GM12878 (cell line): ENCODE measurements around the gene FGFR2. TPM values are rescaled to one million over a fixed set of nuclear protein-coding genes. Genes with fewer than 3 reads are reported as not detected.

ENCODE experiments used
- ATAC-seq: fragments of 200-7000 bp; cut with Tn5 transposase; 3 replicates; pipeline ENCODE4 v1.9.1; 2020; ENCODE audit warnings: mild to moderate bottlenecking, moderate library complexity
- BruUV-seq: library from RNA; stranded (reverse); fragments of 400-500 nt; replicated peaks from 2 replicates; lab custom pipeline; 2021; lab: Mats Ljungman, UMichigan
- CTCF ChIA-PET: fragments of 300-600 bp; sonication (Branson Sonifier 250); formaldehyde crosslinking; extraction: SDS; loops from one replicate; lab custom pipeline; 2021; ENCODE audit warnings: inconsistent platforms; lab: Yijun Ruan, JAX
- POLR2A ChIA-PET: fragments of 350-600 bp; formaldehyde crosslinking; extraction: SDS; loops from one replicate; lab custom pipeline; 2021; ENCODE audit warnings: inconsistent platforms; lab: Charles Lee
- RAD21 ChIA-PET: fragments of 300-600 bp; sonication (Branson Sonifier 250); formaldehyde crosslinking; loops from one replicate; lab custom pipeline; 2023; ENCODE audit warnings: antibody characterized with exemption; ENCODE audit not compliant: unreplicated experiment; lab: Charles Lee
- SMC1A ChIA-PET: fragments of 300-600 bp; sonication (Branson Sonifier 250); formaldehyde crosslinking; loops from one replicate; lab custom pipeline; 2023; ENCODE audit not compliant: unreplicated experiment, uncharacterized antibody; lab: Charles Lee
- DNase-seq: peaks from one replicate; pipeline ENCODE4 v3.0.0-alpha.2; 2011; ENCODE audit warnings: low read depth, low spot score
- FAIRE-seq: peaks from 3 replicates; lab custom pipeline; 2011; peaks lifted over from hg19 to GRCh38; lab: Jason Lieb, UNC
- H2AFZ ChIP-seq: 2 replicates; pipeline ENCODE4 v1.6.0; 2011; ENCODE audit warnings: low read depth, low read length, control low read depth; ENCODE audit not compliant: control insufficient read depth
- H3K27ac ChIP-seq: 2 replicates; pipeline ENCODE4 v1.5.1; 2011; ENCODE audit warnings: control low read depth; ENCODE audit not compliant: control insufficient read depth, insufficient read depth
- H3K27me3 ChIP-seq, 2 experiments: replicated peaks in 1 of 2; 2 replicates each; pipeline versions ENCODE4 v1.6.0 to v1.6.1; 2011; ENCODE audit warnings: low read length in 1 of 2; ENCODE audit not compliant: control insufficient read depth in 2 of 2, insufficient read depth in 2 of 2
- H3K36me3 ChIP-seq, 2 experiments: 2 replicates each; pipeline ENCODE4 v1.5.1; 2011; ENCODE audit warnings: low read length in 1 of 2; ENCODE audit not compliant: control insufficient read depth in 2 of 2, insufficient read depth in 2 of 2
- H3K4me1 ChIP-seq: 2 replicates; pipeline ENCODE4 v1.6.1; 2011; ENCODE audit warnings: mild to moderate bottlenecking, low read length, moderate library complexity, mixed read lengths; ENCODE audit not compliant: control insufficient read depth, insufficient read depth
- H3K4me2 ChIP-seq: 2 replicates; pipeline ENCODE4 v1.6.0; 2011; ENCODE audit warnings: control low read depth; ENCODE audit not compliant: control insufficient read depth, insufficient read depth
- H3K4me3 ChIP-seq: fragments of 200-600 bp; sonication (generic); 2 replicates; pipeline ENCODE4 v1.5.1; 2016
- H3K79me2 ChIP-seq: 2 replicates; pipeline ENCODE4 v1.6.0; 2011; ENCODE audit warnings: low read length; ENCODE audit not compliant: control insufficient read depth, insufficient read depth
- H3K9ac ChIP-seq: 2 replicates; pipeline ENCODE4 v1.8.0; 2011; ENCODE audit warnings: low read length, control low read depth, mixed read lengths; ENCODE audit not compliant: control insufficient read depth, insufficient read depth
- H3K9me3 ChIP-seq: replicated peaks from 3 replicates; pipeline ENCODE4 v1.5.1; 2011; ENCODE audit warnings: mild to moderate bottlenecking, low read length; ENCODE audit not compliant: control insufficient read depth, insufficient read depth
- H4K20me1 ChIP-seq: 2 replicates; pipeline ENCODE4 v1.6.0; 2011; ENCODE audit not compliant: control insufficient read depth, insufficient read depth
- FOXM1 ChIP-seq: IDR thresholded peaks from 2 replicates; pipeline ENCODE4 v1.6.1; 2012; ENCODE audit warnings: low read depth, mild to moderate bottlenecking, inconsistent platforms, low read length, moderate library complexity
- MEF2A ChIP-seq: IDR thresholded peaks from 2 replicates; pipeline ENCODE4 v1.6.1; 2011; ENCODE audit warnings: low read depth, mild to moderate bottlenecking, low read length, moderate library complexity; ENCODE audit not compliant: insufficient read depth
- MEF2B ChIP-seq: fragments of 450-650 bp; IDR thresholded peaks from 2 replicates; pipeline ENCODE4 v1.6.1; 2018; ENCODE audit warnings: mild to moderate bottlenecking, moderate library complexity; ENCODE audit not compliant: partially characterized antibody, poor library complexity, severe bottlenecking
- RAD51 ChIP-seq: fragments of 450-650 bp; IDR thresholded peaks from 2 replicates; pipeline ENCODE4 v1.6.1; 2016; ENCODE audit warnings: moderate library complexity, mild to moderate bottlenecking, inconsistent platforms
- SMAD1 ChIP-seq: fragments of 450-650 bp; IDR thresholded peaks from 2 replicates; pipeline ENCODE4 v1.6.1; 2018; ENCODE audit warnings: mild to moderate bottlenecking, low read depth; ENCODE audit not compliant: partially characterized antibody
- SRF ChIP-seq, 2 experiments: IDR thresholded peaks; 2 replicates each; pipeline ENCODE4 v1.6.1; 2011; ENCODE audit warnings: low read depth in 2 of 2, low read length in 2 of 2, mild to moderate bottlenecking in 1 of 2, moderate library complexity in 1 of 2
- TARDBP ChIP-seq: IDR thresholded peaks from 2 replicates; pipeline ENCODE4 v1.6.1; 2016; ENCODE audit warnings: borderline replicate concordance
- YY1 ChIP-seq: IDR thresholded peaks from 2 replicates; pipeline ENCODE4 v1.6.1; 2011; ENCODE audit warnings: low read depth, mild to moderate bottlenecking, low read length
- ZNF384 ChIP-seq: IDR thresholded peaks from 2 replicates; pipeline ENCODE4 v1.6.1; 2012; ENCODE audit warnings: low read depth, mild to moderate bottlenecking, low read length, improper control_type of control experiment, borderline replicate concordance
- WGBS: methylation state at CpG from one replicate; pipeline ENCODE4 v1.1.6; 2016; ENCODE audit warnings: low lambda C conversion rate; ENCODE audit not compliant: insufficient replicate concordance, insufficient coverage; ENCODE audit errors: missing lambda C conversion rate; 5-methylcytosine and 5-hydroxymethylcytosine counted together
- in situ Hi-C: fragments of 300-500 bp; cut with MboI; formaldehyde crosslinking; loops from 9 replicates; pipeline ENCODE4 v1.14.3; 2018; ENCODE audit warnings: mixed read lengths
- intact Hi-C: fragments of 100-400 bp; cut with micrococcal nuclease; formaldehyde crosslinking; loops from one replicate; pipeline ENCODE4 v1.14.2; 2022; ENCODE audit not compliant: unreplicated experiment
- polyA plus RNA-seq, 11 experiments: library from polyadenylated mRNA; depleted of rRNA in 4 of 11; unstranded in 6 of 11; stranded (reverse) in 5 of 11; fragments of >200 nt; fragmentation: Nextera tagmentation in 4 of 11; fragmentation: Illumina TruSeq in 1 of 11; extraction: Ambion mirVana in 4 of 11; extraction: Trizol in 1 of 11; gene quantifications; 1 replicate in 1 of 11; 2 replicates in 10 of 11; pipeline versions ENCODE4 v1.2.1 to v1.2.3, GENCODE V29; 2011 to 2016; ENCODE audit warnings: inconsistent platforms in 2 of 11, missing spikeins in 2 of 11, low read depth in 1 of 11
- total RNA-seq, 4 experiments: library from RNA; depleted of rRNA in 3 of 4; stranded (reverse); fragments of >200 nt in 3 of 4; fragmentation: Illumina TruSeq in 1 of 4; extraction: Trizol in 1 of 4; gene quantifications; 2 replicates each; pipeline versions ENCODE4 v1.2.1 to v1.2.3, GENCODE V29; 2013 to 2021
- TF ChIP-seq, protein P1 (sequence below), 3 experiments: IDR thresholded peaks in 2 of 3; conservative IDR thresholded peaks in 1 of 3; 2 replicates each; pipeline ENCODE4 v1.5.1; 2011; ENCODE audit warnings: low read depth in 3 of 3, low read length in 3 of 3, mild to moderate bottlenecking in 3 of 3, control low read depth in 2 of 3, moderate library complexity in 2 of 3, inconsistent platforms in 1 of 3, mixed read lengths in 1 of 3; ENCODE audit not compliant: control insufficient read depth in 2 of 3, insufficient read depth in 1 of 3; ENCODE audit errors: extremely low read depth in 1 of 3
- TF ChIP-seq, protein P2 (sequence below): fragments of 450-650 bp; IDR thresholded peaks from 2 replicates; pipeline ENCODE4 v1.6.1; 2018; ENCODE audit warnings: mild to moderate bottlenecking, low read depth, moderate library complexity; ENCODE audit not compliant: partially characterized antibody
- TF ChIP-seq, protein P3 (sequence below): fragments of 450-650 bp; IDR thresholded peaks from 2 replicates; pipeline ENCODE4 v1.6.1; 2017; ENCODE audit warnings: mild to moderate bottlenecking, moderate library complexity
- TF ChIP-seq, protein P4 (sequence below): IDR thresholded peaks from 2 replicates; pipeline ENCODE4 v1.6.1; 2011; ENCODE audit warnings: borderline replicate concordance, low read depth, mild to moderate bottlenecking, moderate library complexity, mixed read lengths, low read length; ENCODE audit not compliant: insufficient read depth; ENCODE audit errors: extremely low read length

FGFR2 gene
- total and polyA plus RNA-seq, 10 of the 15 experiments (the other 5 are each of a cell fraction or from before 2014, with no cell fraction given) = 0.04 to 0.15 TPM; not detected in 8

DNA sequence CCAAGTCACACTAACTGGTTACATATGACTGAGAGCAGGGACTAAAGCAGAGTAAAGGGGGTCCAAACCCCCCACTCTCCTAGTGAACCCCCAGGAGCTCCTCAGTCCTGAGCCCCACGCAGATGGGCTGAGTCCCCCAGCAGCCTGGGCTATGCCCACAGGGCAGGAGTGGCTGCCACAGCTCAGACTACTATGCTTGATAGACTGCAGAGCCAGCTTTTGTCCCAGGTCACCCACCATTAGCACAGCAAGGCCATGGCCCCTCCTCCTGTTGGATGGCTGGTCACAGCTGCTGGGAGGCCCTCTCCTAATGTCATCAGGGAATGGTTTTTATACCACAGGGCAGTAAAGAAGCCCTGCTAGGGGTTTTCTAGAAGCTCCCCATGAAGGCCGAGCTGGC lies 46.3 kb upstream of the FGFR2 start (continued):
- TF ChIP-seq, protein P1, sequence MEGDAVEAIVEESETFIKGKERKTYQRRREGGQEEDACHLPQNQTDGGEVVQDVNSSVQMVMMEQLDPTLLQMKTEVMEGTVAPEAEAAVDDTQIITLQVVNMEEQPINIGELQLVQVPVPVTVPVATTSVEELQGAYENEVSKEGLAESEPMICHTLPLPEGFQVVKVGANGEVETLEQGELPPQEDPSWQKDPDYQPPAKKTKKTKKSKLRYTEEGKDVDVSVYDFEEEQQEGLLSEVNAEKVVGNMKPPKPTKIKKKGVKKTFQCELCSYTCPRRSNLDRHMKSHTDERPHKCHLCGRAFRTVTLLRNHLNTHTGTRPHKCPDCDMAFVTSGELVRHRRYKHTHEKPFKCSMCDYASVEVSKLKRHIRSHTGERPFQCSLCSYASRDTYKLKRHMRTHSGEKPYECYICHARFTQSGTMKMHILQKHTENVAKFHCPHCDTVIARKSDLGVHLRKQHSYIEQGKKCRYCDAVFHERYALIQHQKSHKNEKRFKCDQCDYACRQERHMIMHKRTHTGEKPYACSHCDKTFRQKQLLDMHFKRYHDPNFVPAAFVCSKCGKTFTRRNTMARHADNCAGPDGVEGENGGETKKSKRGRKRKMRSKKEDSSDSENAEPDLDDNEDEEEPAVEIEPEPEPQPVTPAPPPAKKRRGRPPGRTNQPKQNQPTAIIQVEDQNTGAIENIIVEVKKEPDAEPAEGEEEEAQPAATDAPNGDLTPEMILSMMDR (IDR thresholded peaks at IDR 0.05 in 2 of 3, conservative IDR thresholded peaks at IDR 0.05 in 1 of 3; ENCODE audit: control insufficient read depth in 2 of 3, extremely low read depth in 1 of 3, insufficient read depth in 1 of 3, low read depth in 3 of 3, low read length in 3 of 3) = no peak
- TF ChIP-seq SMAD1 = no peak
- TF ChIP-seq, protein P2, sequence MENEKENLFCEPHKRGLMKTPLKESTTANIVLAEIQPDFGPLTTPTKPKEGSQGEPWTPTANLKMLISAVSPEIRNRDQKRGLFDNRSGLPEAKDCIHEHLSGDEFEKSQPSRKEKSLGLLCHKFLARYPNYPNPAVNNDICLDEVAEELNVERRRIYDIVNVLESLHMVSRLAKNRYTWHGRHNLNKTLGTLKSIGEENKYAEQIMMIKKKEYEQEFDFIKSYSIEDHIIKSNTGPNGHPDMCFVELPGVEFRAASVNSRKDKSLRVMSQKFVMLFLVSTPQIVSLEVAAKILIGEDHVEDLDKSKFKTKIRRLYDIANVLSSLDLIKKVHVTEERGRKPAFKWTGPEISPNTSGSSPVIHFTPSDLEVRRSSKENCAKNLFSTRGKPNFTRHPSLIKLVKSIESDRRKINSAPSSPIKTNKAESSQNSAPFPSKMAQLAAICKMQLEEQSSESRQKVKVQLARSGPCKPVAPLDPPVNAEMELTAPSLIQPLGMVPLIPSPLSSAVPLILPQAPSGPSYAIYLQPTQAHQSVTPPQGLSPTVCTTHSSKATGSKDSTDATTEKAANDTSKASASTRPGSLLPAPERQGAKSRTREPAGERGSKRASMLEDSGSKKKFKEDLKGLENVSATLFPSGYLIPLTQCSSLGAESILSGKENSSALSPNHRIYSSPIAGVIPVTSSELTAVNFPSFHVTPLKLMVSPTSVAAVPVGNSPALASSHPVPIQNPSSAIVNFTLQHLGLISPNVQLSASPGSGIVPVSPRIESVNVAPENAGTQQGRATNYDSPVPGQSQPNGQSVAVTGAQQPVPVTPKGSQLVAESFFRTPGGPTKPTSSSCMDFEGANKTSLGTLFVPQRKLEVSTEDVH = no peak

DNA sequence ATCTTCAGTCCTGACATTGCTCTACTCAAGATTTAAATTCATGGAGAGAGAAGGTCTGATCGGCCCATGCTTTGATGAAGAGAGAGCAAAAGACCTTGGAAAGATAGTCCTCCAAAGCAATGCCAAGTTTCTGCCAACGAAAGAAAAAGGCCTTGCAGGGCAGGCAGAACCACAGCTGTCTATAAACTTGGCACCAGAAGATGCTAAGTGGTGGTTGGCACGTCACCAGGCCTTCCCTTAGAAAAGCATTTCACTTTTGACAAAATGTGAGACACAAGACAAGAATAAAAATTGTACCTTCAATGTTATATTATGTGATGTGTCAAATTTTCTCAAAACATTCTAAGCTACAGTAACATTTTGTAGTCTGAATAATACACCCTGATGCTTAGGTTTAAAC lies 42.0 kb upstream of the FGFR2 start:
- SMC1A ChIA-PET = no interaction called here
- 15% methylated on average over 3 of the region's 3 CpGs for WGBS
- H3K36me3 ChIP-seq = no peaks in the 10 kb centered on the region
- no peaks in the 10 kb centered on the region for H3K79me2 ChIP-seq
- H3K9me3 ChIP-seq = no peaks in the 10 kb centered on the region
- DNase-seq (no peak), ATAC-seq (no peak), FAIRE-seq (no peak)
- no peaks in the 10 kb centered on the region for H4K20me1 ChIP-seq
- in situ Hi-C loops (no loop called here), intact Hi-C loops (no loop called here)
- POLR2A ChIA-PET = no interaction called here
- no peak overlapping the region for H3K4me3 ChIP-seq
- H3K4me2 ChIP-seq = no peak overlapping the region
- H3K4me1 ChIP-seq = no peaks in the 10 kb centered on the region
- no TSS peak for BruUV-seq
- RAD21 ChIA-PET = no interaction called here
- no peaks in the 10 kb centered on the region for H3K27me3 ChIP-seq
- no peak overlapping the region for H3K27ac ChIP-seq
- CTCF ChIA-PET = no interaction called here
- no peak overlapping the region for H3K9ac ChIP-seq
- no peak overlapping the region for H2AFZ ChIP-seq
- TF ChIP-seq FOXM1 = no peak
- no peak for TF ChIP-seq YY1
- TF ChIP-seq TARDBP = no peak
- TF ChIP-seq RAD51 = no peak
- TF ChIP-seq, protein P3, sequence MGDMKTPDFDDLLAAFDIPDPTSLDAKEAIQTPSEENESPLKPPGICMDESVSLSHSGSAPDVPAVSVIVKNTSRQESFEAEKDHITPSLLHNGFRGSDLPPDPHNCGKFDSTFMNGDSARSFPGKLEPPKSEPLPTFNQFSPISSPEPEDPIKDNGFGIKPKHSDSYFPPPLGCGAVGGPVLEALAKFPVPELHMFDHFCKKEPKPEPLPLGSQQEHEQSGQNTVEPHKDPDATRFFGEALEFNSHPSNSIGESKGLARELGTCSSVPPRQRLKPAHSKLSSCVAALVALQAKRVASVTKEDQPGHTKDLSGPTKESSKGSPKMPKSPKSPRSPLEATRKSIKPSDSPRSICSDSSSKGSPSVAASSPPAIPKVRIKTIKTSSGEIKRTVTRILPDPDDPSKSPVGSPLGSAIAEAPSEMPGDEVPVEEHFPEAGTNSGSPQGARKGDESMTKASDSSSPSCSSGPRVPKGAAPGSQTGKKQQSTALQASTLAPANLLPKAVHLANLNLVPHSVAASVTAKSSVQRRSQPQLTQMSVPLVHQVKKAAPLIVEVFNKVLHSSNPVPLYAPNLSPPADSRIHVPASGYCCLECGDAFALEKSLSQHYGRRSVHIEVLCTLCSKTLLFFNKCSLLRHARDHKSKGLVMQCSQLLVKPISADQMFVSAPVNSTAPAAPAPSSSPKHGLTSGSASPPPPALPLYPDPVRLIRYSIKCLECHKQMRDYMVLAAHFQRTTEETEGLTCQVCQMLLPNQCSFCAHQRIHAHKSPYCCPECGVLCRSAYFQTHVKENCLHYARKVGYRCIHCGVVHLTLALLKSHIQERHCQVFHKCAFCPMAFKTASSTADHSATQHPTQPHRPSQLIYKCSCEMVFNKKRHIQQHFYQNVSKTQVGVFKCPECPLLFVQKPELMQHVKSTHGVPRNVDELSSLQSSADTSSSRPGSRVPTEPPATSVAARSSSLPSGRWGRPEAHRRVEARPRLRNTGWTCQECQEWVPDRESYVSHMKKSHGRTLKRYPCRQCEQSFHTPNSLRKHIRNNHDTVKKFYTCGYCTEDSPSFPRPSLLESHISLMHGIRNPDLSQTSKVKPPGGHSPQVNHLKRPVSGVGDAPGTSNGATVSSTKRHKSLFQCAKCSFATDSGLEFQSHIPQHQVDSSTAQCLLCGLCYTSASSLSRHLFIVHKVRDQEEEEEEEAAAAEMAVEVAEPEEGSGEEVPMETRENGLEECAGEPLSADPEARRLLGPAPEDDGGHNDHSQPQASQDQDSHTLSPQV = no peak
- TF ChIP-seq ZNF384 = no peak
- no peak for TF ChIP-seq SRF (IDR thresholded peaks at IDR 0.05; ENCODE audit: low read depth in 2 of 2, low read length in 2 of 2)
- TF ChIP-seq MEF2A = no peak
- TF ChIP-seq MEF2B = no peak
- TF ChIP-seq, protein P4, sequence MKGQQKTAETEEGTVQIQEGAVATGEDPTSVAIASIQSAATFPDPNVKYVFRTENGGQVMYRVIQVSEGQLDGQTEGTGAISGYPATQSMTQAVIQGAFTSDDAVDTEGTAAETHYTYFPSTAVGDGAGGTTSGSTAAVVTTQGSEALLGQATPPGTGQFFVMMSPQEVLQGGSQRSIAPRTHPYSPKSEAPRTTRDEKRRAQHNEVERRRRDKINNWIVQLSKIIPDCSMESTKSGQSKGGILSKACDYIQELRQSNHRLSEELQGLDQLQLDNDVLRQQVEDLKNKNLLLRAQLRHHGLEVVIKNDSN = no peak
